Measurements from ENCODE around the gene NINJ2. TPM values are rescaled to one million over a fixed set of nuclear protein-coding genes. Genes with fewer than 3 reads are reported as not detected.

NINJ2 gene
- polyA plus RNA-seq, 1 of the 3 experiments (the other 2 are of a cell fraction), result 0.07 TPM

GRCh38 chr12:625998-626397 lies 37.2 kb downstream of the NINJ2 start:
- Histone ChIP-seq H3K4me1 (ENCODE audit: control insufficient read depth in 1 of 2, insufficient read depth in 2 of 2, low read depth in 1 of 2, low read length in 1 of 2) (no peaks in the 10 kb centered on the region), H3K79me2 (ENCODE audit: insufficient read depth) (no peaks in the 10 kb centered on the region), H2AFZ (ENCODE audit: low read depth) (no peak overlapping the region), H3F3A (replicated peaks; ENCODE audit: insufficient read depth) (no peaks in the 10 kb centered on the region), H4K20me1 (ENCODE audit: insufficient read depth) (no peaks in the 10 kb centered on the region), H3K36me3 (replicated peaks in 1 of 2; ENCODE audit: control insufficient read depth in 1 of 2, insufficient read depth in 2 of 2, low read length in 1 of 2) (no peaks in the 10 kb centered on the region), H3K27me3 (ENCODE audit: insufficient read depth) (no peaks in the 10 kb centered on the region), H3K4me2 (no peak overlapping the region), H3K9ac (no peak overlapping the region), H3K9me2 (no peaks in the 10 kb centered on the region), H3K27ac (ENCODE audit: low read depth in 2 of 2, low read length in 1 of 2) (no peak overlapping the region), H3K4me3 (ENCODE audit: low read depth in 2 of 2, low read length in 1 of 2) (no peak overlapping the region), H3K9me3 (no peaks in the 10 kb centered on the region)
- POLR2A ChIA-PET, result no interaction called here
- no peak for TF ChIP-seq USF2 (IDR thresholded peaks at IDR 0.05; ENCODE audit: borderline replicate concordance, low read depth, low read length)
- TF ChIP-seq RCOR1 (IDR thresholded peaks at IDR 0.05; ENCODE audit: low read length), result no peak
- TF ChIP-seq IRF3 (IDR thresholded peaks at IDR 0.05; ENCODE audit: low read depth, low read length), result no peak
- no peak for TF ChIP-seq TEAD4 (IDR thresholded peaks at IDR 0.05; ENCODE audit: borderline replicate concordance, insufficient read depth)
- no peak for TF ChIP-seq CTCF (IDR thresholded peaks at IDR 0.05)
- no peak for TF ChIP-seq RAD21 (IDR thresholded peaks at IDR 0.05; ENCODE audit: low read length)
- no peak for TF ChIP-seq MEF2A (IDR thresholded peaks at IDR 0.05; ENCODE audit: borderline replicate concordance, low read depth)
- TF ChIP-seq EP300 (IDR thresholded peaks at IDR 0.05; ENCODE audit: borderline replicate concordance in 1 of 2, low read depth in 1 of 2, low read length in 1 of 2), result no peak
- no peak for TF ChIP-seq NRF1 (IDR thresholded peaks at IDR 0.05; ENCODE audit: low read depth, low read length)
- TF ChIP-seq GATA2 (CRISPR knock-in tag; IDR thresholded peaks at IDR 0.05), result no peak
- no peak for TF ChIP-seq FOXJ3 (CRISPR knock-in tag; IDR thresholded peaks at IDR 0.05)
- CTCF ChIA-PET, result interaction anchor here (0.6 to 1.4 kb wide), 3 partner anchors 16 to 545 kb away, joined by 3 read pairs; no protein-coding TSS in a partner anchor
- DNase-seq, result no peak
- WGBS (ENCODE audit: low lambda C conversion rate), result 88% methylated on average over 3 of the region's 3 CpGs

GRCh38 chr12:623865-624372 lies 39.3 kb downstream of the NINJ2 start:
- Histone ChIP-seq H3K4me2 (no peak overlapping the region), H3F3A (replicated peaks; ENCODE audit: insufficient read depth) (no peaks in the 10 kb centered on the region), H3K79me2 (ENCODE audit: insufficient read depth) (no peaks in the 10 kb centered on the region), H2AFZ (ENCODE audit: low read depth) (no peak overlapping the region), H3K9ac (no peak overlapping the region), H3K27me3 (ENCODE audit: insufficient read depth) (no peaks in the 10 kb centered on the region), H3K4me3 (ENCODE audit: low read depth in 2 of 2, low read length in 1 of 2) (no peak overlapping the region), H3K27ac (ENCODE audit: low read depth in 2 of 2, low read length in 1 of 2) (no peak overlapping the region), H3K36me3 (replicated peaks in 1 of 2; ENCODE audit: control insufficient read depth in 1 of 2, insufficient read depth in 2 of 2, low read length in 1 of 2) (no peaks in the 10 kb centered on the region), H4K20me1 (ENCODE audit: insufficient read depth) (no peaks in the 10 kb centered on the region), H3K9me2 (no peaks in the 10 kb centered on the region), H3K4me1 (ENCODE audit: control insufficient read depth in 1 of 2, insufficient read depth in 2 of 2, low read depth in 1 of 2, low read length in 1 of 2) (no peaks in the 10 kb centered on the region), H3K9me3 (no peaks in the 10 kb centered on the region)
- POLR2A ChIA-PET, result no interaction called here
- no peak for DNase-seq
- CTCF ChIA-PET, result interaction anchor here (0.6 to 1.7 kb wide), 4 partner anchors 9 to 81 kb away, joined by 3 to 6 read pairs (median 4); no protein-coding TSS in a partner anchor
- 90% methylated on average over 4 of the region's 4 CpGs for WGBS (ENCODE audit: low lambda C conversion rate)
- no peak for TF ChIP-seq TAF1 (IDR thresholded peaks at IDR 0.05; ENCODE audit: borderline replicate concordance, low read depth, low read length)
- TF ChIP-seq MEF2A (IDR thresholded peaks at IDR 0.05; ENCODE audit: borderline replicate concordance, low read depth), result no peak
- TF ChIP-seq, protein P1, sequence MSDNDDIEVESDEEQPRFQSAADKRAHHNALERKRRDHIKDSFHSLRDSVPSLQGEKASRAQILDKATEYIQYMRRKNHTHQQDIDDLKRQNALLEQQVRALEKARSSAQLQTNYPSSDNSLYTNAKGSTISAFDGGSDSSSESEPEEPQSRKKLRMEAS (IDR thresholded peaks at IDR 0.05; ENCODE audit: low read depth), result no peak
- TF ChIP-seq EZH2phosphoT487 (IDR thresholded peaks at IDR 0.05; ENCODE audit: borderline replicate concordance, low read depth), result no peak
- TF ChIP-seq ELF1 (IDR thresholded peaks at IDR 0.05), result no peak
- no peak for TF ChIP-seq NFIC (IDR thresholded peaks at IDR 0.05; ENCODE audit: borderline replicate concordance)
- no peak for TF ChIP-seq RCOR1 (IDR thresholded peaks at IDR 0.05; ENCODE audit: low read length)
- TF ChIP-seq NRF1 (IDR thresholded peaks at IDR 0.05; ENCODE audit: low read depth, low read length), result no peak
- TF ChIP-seq RFX5 (IDR thresholded peaks at IDR 0.05; ENCODE audit: low read length), result no peak
- TF ChIP-seq USF2 (IDR thresholded peaks at IDR 0.05; ENCODE audit: borderline replicate concordance, low read depth, low read length), result no peak
- no peak for TF ChIP-seq YY1 (IDR thresholded peaks at IDR 0.05; ENCODE audit: low read depth)
- no peak for TF ChIP-seq ZBTB33 (IDR thresholded peaks at IDR 0.05; ENCODE audit: borderline replicate concordance, low read depth)
